Liver (tissue), 9 donors: ENCODE measurements around the gene RGS10. TPM values are rescaled to one million over a fixed set of nuclear protein-coding genes. Genes with fewer than 3 reads are reported as not detected.

Experiments
- DNase-seq: peaks from one replicate; pipeline ENCODE4 v3.0.0-alpha.2; 2017; ENCODE audit warnings: low spot score
- H3K27ac ChIP-seq, 2 donors: one replicate each; pipeline ENCODE4 v1.7.0; 2013; ENCODE audit warnings: inconsistent platforms in 2 of 2, low read length in 2 of 2, control low read depth in 1 of 2, low read depth in 1 of 2, mild to moderate bottlenecking in 1 of 2
- H3K27me3 ChIP-seq, 4 donors: one replicate each; pipeline versions ENCODE4 v1.6.1 to v1.7.0; 2013; ENCODE audit warnings: low read length in 3 of 4, inconsistent platforms in 1 of 4, mild to moderate bottlenecking in 1 of 4, moderate library complexity in 1 of 4; ENCODE audit not compliant: control insufficient read depth in 4 of 4, insufficient read depth in 4 of 4
- H3K36me3 ChIP-seq, 4 donors: one replicate each; pipeline versions ENCODE4 v1.6.1 to v1.7.0; 2013; ENCODE audit warnings: low read length in 3 of 4, mild to moderate bottlenecking in 3 of 4, low read depth in 1 of 4, moderate library complexity in 1 of 4; ENCODE audit not compliant: control insufficient read depth in 4 of 4, insufficient read depth in 3 of 4
- H3K4me1 ChIP-seq, 4 donors: one replicate each; pipeline versions ENCODE4 v1.6.1 to v1.7.0; 2013; ENCODE audit warnings: low read length in 3 of 4, mild to moderate bottlenecking in 3 of 4, moderate library complexity in 1 of 4; ENCODE audit not compliant: control insufficient read depth in 4 of 4, insufficient read depth in 4 of 4
- H3K4me3 ChIP-seq, 3 donors: one replicate each; pipeline versions ENCODE4 v1.6.1 to v1.7.0; 2013; ENCODE audit warnings: low read length in 3 of 3, control low read depth in 1 of 3, low read depth in 1 of 3, mild to moderate bottlenecking in 1 of 3
- H3K9ac ChIP-seq, 2 donors: one replicate each; pipeline ENCODE4 v1.7.0; 2013; ENCODE audit warnings: low read length in 2 of 2, mild to moderate bottlenecking in 2 of 2, moderate library complexity in 2 of 2, control low read depth in 1 of 2, low read depth in 1 of 2
- H3K9me3 ChIP-seq, 4 donors: one replicate each; pipeline versions ENCODE4 v1.6.1 to v1.7.0; 2013; ENCODE audit warnings: low read length in 3 of 4; ENCODE audit not compliant: control insufficient read depth in 4 of 4
- ATF3 ChIP-seq: IDR thresholded peaks from 2 replicates; pipeline ENCODE4 v1.6.1; 2016; ENCODE audit warnings: antibody characterized with exemption
- EGR1 ChIP-seq, 2 donors: IDR thresholded peaks; 2 replicates each; pipeline ENCODE4 v1.6.1; 2016 to 2018; ENCODE audit warnings: antibody characterized with exemption in 2 of 2, low read depth in 2 of 2
- FOXA1 ChIP-seq: IDR thresholded peaks from 2 replicates; pipeline ENCODE4 v1.6.1; 2016; ENCODE audit warnings: antibody characterized with exemption
- FOXA2 ChIP-seq: IDR thresholded peaks from 2 replicates; pipeline ENCODE4 v1.6.1; 2016; ENCODE audit warnings: antibody characterized with exemption
- GABPA ChIP-seq, 2 donors: IDR thresholded peaks in 1 of 2; conservative IDR thresholded peaks in 1 of 2; 2 replicates each; pipeline ENCODE4 v1.6.1; 2016; ENCODE audit warnings: antibody characterized with exemption in 2 of 2, mild to moderate bottlenecking in 1 of 2, moderate library complexity in 1 of 2
- HNF4A ChIP-seq, 2 donors: conservative IDR thresholded peaks; 2 replicates each; pipeline ENCODE4 v1.6.1; 2016; ENCODE audit warnings: antibody characterized with exemption in 2 of 2, mild to moderate bottlenecking in 2 of 2
- HNF4G ChIP-seq: IDR thresholded peaks from 2 replicates; pipeline ENCODE4 v1.6.1; 2016; ENCODE audit warnings: antibody characterized with exemption
- JUND ChIP-seq, 2 donors: IDR thresholded peaks; 2 replicates each; pipeline ENCODE4 v1.6.1; 2016; ENCODE audit warnings: antibody characterized with exemption in 2 of 2
- MAX ChIP-seq: IDR thresholded peaks from 2 replicates; pipeline ENCODE4 v1.6.1; 2016; ENCODE audit warnings: antibody characterized with exemption
- NR2F2 ChIP-seq: IDR thresholded peaks from 2 replicates; pipeline ENCODE4 v1.6.1; 2016; ENCODE audit warnings: antibody characterized with exemption
- REST ChIP-seq: IDR thresholded peaks from 2 replicates; pipeline ENCODE4 v1.6.1; 2016; ENCODE audit warnings: antibody characterized with exemption, mild to moderate bottlenecking
- RXRA ChIP-seq, 2 donors: IDR thresholded peaks; 2 replicates each; pipeline ENCODE4 v1.6.1; 2017 to 2018; ENCODE audit warnings: antibody characterized with exemption in 2 of 2, mild to moderate bottlenecking in 1 of 2
- SP1 ChIP-seq: IDR thresholded peaks from 2 replicates; pipeline ENCODE4 v1.6.1; 2018; ENCODE audit warnings: antibody characterized with exemption, mild to moderate bottlenecking
- TAF1 ChIP-seq: conservative IDR thresholded peaks from 2 replicates; pipeline ENCODE4 v1.6.1; 2016; ENCODE audit warnings: antibody characterized with exemption, mild to moderate bottlenecking
- YY1 ChIP-seq: IDR thresholded peaks from 2 replicates; pipeline ENCODE4 v1.6.1; 2016; ENCODE audit warnings: antibody characterized with exemption, mild to moderate bottlenecking
- ZBTB33 ChIP-seq: IDR thresholded peaks from 2 replicates; pipeline ENCODE4 v1.6.1; 2016; ENCODE audit warnings: antibody characterized with exemption
- WGBS: extraction: QIAGEN DNeasy Blood & Tissue Kit; methylation state at CpG from one replicate; pipeline ENCODE4 v1.1.7; 2013; 5-methylcytosine and 5-hydroxymethylcytosine counted together
- polyA plus RNA-seq, 2 donors: library from polyadenylated mRNA; stranded (reverse) in 1 of 2; unstranded in 1 of 2; fragments of 200-250 nt in 1 of 2; fragments of >200 nt in 1 of 2; fragmentation: Nextera tagmentation in 1 of 2; extraction: Ambion mirVana in 1 of 2; gene quantifications; one replicate each; pipeline versions ENCODE4 v1.2.1 to v1.2.3, GENCODE V29; 2013 to 2015
- total RNA-seq, 2 donors: library from RNA; depleted of rRNA; stranded (reverse); fragments of >200 nt; gene quantifications; one replicate each; pipeline ENCODE4 v1.2.3, GENCODE V29; 2014
- donor health status: healthy.
- donor health status: healthy.
- donor health status: healthy.
- donor health status: healthy.
- donor health status: healthy.

RGS10 gene
- total and polyA plus RNA-seq, 4 donors: 1.8 to 51.9 (median 2.2) TPM

GRCh38 chr10:119473771-119474170, 68.7 kb downstream of the RGS10 start:
- H3K4me1 ChIP-seq: no peaks in the 10 kb centered on the region
- no peak overlapping the region for H3K4me3 ChIP-seq
- 92% methylated on average over 4 of the region's 4 CpGs for WGBS
- no peak overlapping the region for H3K9ac ChIP-seq
- H3K9me3 ChIP-seq: no peaks in the 10 kb centered on the region
- TF ChIP-seq REST (no peak), HNF4G (no peak)
- no peak for DNase-seq
- no peaks in the 10 kb centered on the region for H3K36me3 ChIP-seq
- peaks cover 0 to 4% (median 0%) of the 10 kb centered on the region in 4 donors for H3K27me3 ChIP-seq
- no peak overlapping the region for H3K27ac ChIP-seq

- no peaks in the 10 kb centered on the region for H3K9me3 ChIP-seq
- H3K36me3 ChIP-seq: no peaks in the 10 kb centered on the region
- 81% methylated on average over 3 of the region's 3 CpGs for WGBS
- no peaks in the 10 kb centered on the region for H3K27me3 ChIP-seq
- H3K4me3 ChIP-seq: no peak overlapping the region
- H3K27ac ChIP-seq: no peak overlapping the region
- TF ChIP-seq ZBTB33 (no peak), HNF4G (no peak), FOXA1 (no peak), TAF1 (no peak), EGR1 (IDR thresholded peaks at IDR 0.05; ENCODE audit: low read depth in 2 of 2) (no peak), FOXA2 (no peak), HNF4A (conservative IDR thresholded peaks at IDR 0.05) (no peak)
- H3K4me1 ChIP-seq: no peaks in the 10 kb centered on the region
- DNase-seq: no peak
- no peak overlapping the region for H3K9ac ChIP-seq
Observed at GRCh38 chr10:119470920-119471702, 71.4 kb downstream of the RGS10 start.

GRCh38 chr10:119469846-119470245, 72.7 kb downstream of the RGS10 start:
- no peak for DNase-seq
- H3K4me1 ChIP-seq: no peaks in the 10 kb centered on the region
- no peaks in the 10 kb centered on the region for H3K9me3 ChIP-seq
- 77% methylated on average over 7 of the region's 7 CpGs for WGBS
- H3K27me3 ChIP-seq: no peaks in the 10 kb centered on the region
- H3K4me3 ChIP-seq: no peak overlapping the region
- no peaks in the 10 kb centered on the region for H3K36me3 ChIP-seq
- H3K27ac ChIP-seq: no peak overlapping the region
- no peak overlapping the region for H3K9ac ChIP-seq
- no peak for TF ChIP-seq ATF3
- no peak for TF ChIP-seq MAX
- TF ChIP-seq RXRA (IDR thresholded peaks at IDR 0.05): no peak
- no peak for TF ChIP-seq REST
- TF ChIP-seq FOXA2: no peak
- TF ChIP-seq NR2F2: no peak
- TF ChIP-seq GABPA (IDR thresholded peaks at IDR 0.05 in 1 of 2, conservative IDR thresholded peaks at IDR 0.05 in 1 of 2): no peak
- no peak for TF ChIP-seq JUND (IDR thresholded peaks at IDR 0.05)
- no peak for TF ChIP-seq EGR1 (IDR thresholded peaks at IDR 0.05; ENCODE audit: low read depth in 2 of 2)
- no peak for TF ChIP-seq ZBTB33
- TF ChIP-seq SP1: no peak
- no peak for TF ChIP-seq YY1
